Measurements from ENCODE around the gene UTF1. TPM values are rescaled to one million over a fixed set of nuclear protein-coding genes. Genes with fewer than 3 reads are reported as not detected.

Gene UTF1
- total RNA-seq, 1 experiment from 2014 or later: not detected

GRCh38 chr10:133226251-133226808, 3.7 kb upstream of the UTF1 start:
- Mint-ChIP-seq H3K27me3 (ENCODE audit: unreplicated experiment) (peaks cover 47% of the 10 kb centered on the region), H3K36me3 (ENCODE audit: insufficient read depth, unreplicated experiment) (no peaks in the 10 kb centered on the region), H3K9me3 (ENCODE audit: low read depth, unreplicated experiment) (no peaks in the 10 kb centered on the region), H3K27ac (ENCODE audit: unreplicated experiment) (no peak overlapping the region), H3K4me1 (ENCODE audit: low read depth, unreplicated experiment) (no peaks in the 10 kb centered on the region), H3K4me3 (ENCODE audit: low read depth, unreplicated experiment) (no peak overlapping the region)
- BruUV-seq (replicated peaks): no TSS peak
- CTCF ChIA-PET: no interaction called here
- intact Hi-C loops (cut with micrococcal nuclease; ENCODE audit: unreplicated experiment): no loop called here
- TF ChIP-seq CTCF (IDR thresholded peaks at IDR 0.05; ENCODE audit: unreplicated experiment): no peak
- DNase-seq: no peak

GRCh38 chr10:133227256-133227655, 2.8 kb upstream of the UTF1 start:
- no TSS peak for BruUV-seq (replicated peaks)
- Mint-ChIP-seq H3K36me3 (ENCODE audit: insufficient read depth, unreplicated experiment) (no peaks in the 10 kb centered on the region), H3K9me3 (ENCODE audit: low read depth, unreplicated experiment) (no peaks in the 10 kb centered on the region), H3K27ac (ENCODE audit: unreplicated experiment) (no peak overlapping the region), H3K4me3 (ENCODE audit: low read depth, unreplicated experiment) (no peak overlapping the region), H3K4me1 (ENCODE audit: low read depth, unreplicated experiment) (no peaks in the 10 kb centered on the region), H3K27me3 (ENCODE audit: unreplicated experiment) (peaks cover 54% of the 10 kb centered on the region)
- no peak for TF ChIP-seq CTCF (IDR thresholded peaks at IDR 0.05; ENCODE audit: unreplicated experiment)
- no peak for DNase-seq
- intact Hi-C loops (cut with micrococcal nuclease; ENCODE audit: unreplicated experiment): no loop called here
- CTCF ChIA-PET: no interaction called here

GRCh38 chr10:133229265-133230043, 563 bp upstream of the UTF1 start:
- H3K9me3 Mint-ChIP-seq (ENCODE audit: low read depth, unreplicated experiment): no peaks in the 10 kb centered on the region
- intact Hi-C loops (cut with micrococcal nuclease; ENCODE audit: unreplicated experiment): no loop called here
- H3K4me3 Mint-ChIP-seq (ENCODE audit: low read depth, unreplicated experiment): no peak overlapping the region
- H3K27me3 Mint-ChIP-seq (ENCODE audit: unreplicated experiment): peaks cover 42% of the 10 kb centered on the region
- no peak for TF ChIP-seq CTCF (IDR thresholded peaks at IDR 0.05; ENCODE audit: unreplicated experiment)
- no TSS peak for BruUV-seq (replicated peaks)
- no peak overlapping the region for H3K27ac Mint-ChIP-seq (ENCODE audit: unreplicated experiment)
- H3K4me1 Mint-ChIP-seq (ENCODE audit: low read depth, unreplicated experiment): no peaks in the 10 kb centered on the region
- DNase-seq: no peak
- H3K36me3 Mint-ChIP-seq (ENCODE audit: insufficient read depth, unreplicated experiment): no peaks in the 10 kb centered on the region
- CTCF ChIA-PET: no interaction called here

GRCh38 chr10:133230387-133231195, 574 bp downstream of the UTF1 start:
- TF ChIP-seq CTCF (IDR thresholded peaks at IDR 0.05; ENCODE audit: unreplicated experiment): no peak
- no peaks in the 10 kb centered on the region for H3K9me3 Mint-ChIP-seq (ENCODE audit: low read depth, unreplicated experiment)
- intact Hi-C loops (cut with micrococcal nuclease; ENCODE audit: unreplicated experiment): no loop called here
- H3K27ac Mint-ChIP-seq (ENCODE audit: unreplicated experiment): no peak overlapping the region
- H3K4me1 Mint-ChIP-seq (ENCODE audit: low read depth, unreplicated experiment): no peaks in the 10 kb centered on the region
- no peak overlapping the region for H3K4me3 Mint-ChIP-seq (ENCODE audit: low read depth, unreplicated experiment)
- CTCF ChIA-PET: no interaction called here
- H3K27me3 Mint-ChIP-seq (ENCODE audit: unreplicated experiment): peaks cover 42% of the 10 kb centered on the region
- BruUV-seq (replicated peaks): no TSS peak
- H3K36me3 Mint-ChIP-seq (ENCODE audit: insufficient read depth, unreplicated experiment): no peaks in the 10 kb centered on the region
- no peak for DNase-seq
